VCaP (cell line): ENCODE results near the gene L2HGDH.

ENCODE experiments used
- H3K27ac ChIP-seq: fragments of 450-650 bp; 2 replicates; pipeline ENCODE4 v1.5.1; 2017
- TF ChIP-seq, protein P1 (sequence below): fragments of 450-650 bp; conservative IDR thresholded peaks from 2 replicates; pipeline ENCODE4 v1.5.1; 2017; ENCODE audit warnings: mild to moderate bottlenecking, moderate library complexity

Gene L2HGDH

GRCh38 chr14:50285861-50286260, 26.2 kb downstream of the L2HGDH start:
- TF ChIP-seq, protein P1, sequence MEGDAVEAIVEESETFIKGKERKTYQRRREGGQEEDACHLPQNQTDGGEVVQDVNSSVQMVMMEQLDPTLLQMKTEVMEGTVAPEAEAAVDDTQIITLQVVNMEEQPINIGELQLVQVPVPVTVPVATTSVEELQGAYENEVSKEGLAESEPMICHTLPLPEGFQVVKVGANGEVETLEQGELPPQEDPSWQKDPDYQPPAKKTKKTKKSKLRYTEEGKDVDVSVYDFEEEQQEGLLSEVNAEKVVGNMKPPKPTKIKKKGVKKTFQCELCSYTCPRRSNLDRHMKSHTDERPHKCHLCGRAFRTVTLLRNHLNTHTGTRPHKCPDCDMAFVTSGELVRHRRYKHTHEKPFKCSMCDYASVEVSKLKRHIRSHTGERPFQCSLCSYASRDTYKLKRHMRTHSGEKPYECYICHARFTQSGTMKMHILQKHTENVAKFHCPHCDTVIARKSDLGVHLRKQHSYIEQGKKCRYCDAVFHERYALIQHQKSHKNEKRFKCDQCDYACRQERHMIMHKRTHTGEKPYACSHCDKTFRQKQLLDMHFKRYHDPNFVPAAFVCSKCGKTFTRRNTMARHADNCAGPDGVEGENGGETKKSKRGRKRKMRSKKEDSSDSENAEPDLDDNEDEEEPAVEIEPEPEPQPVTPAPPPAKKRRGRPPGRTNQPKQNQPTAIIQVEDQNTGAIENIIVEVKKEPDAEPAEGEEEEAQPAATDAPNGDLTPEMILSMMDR, result no peak
- no peak overlapping the region for H3K27ac ChIP-seq

DNA sequence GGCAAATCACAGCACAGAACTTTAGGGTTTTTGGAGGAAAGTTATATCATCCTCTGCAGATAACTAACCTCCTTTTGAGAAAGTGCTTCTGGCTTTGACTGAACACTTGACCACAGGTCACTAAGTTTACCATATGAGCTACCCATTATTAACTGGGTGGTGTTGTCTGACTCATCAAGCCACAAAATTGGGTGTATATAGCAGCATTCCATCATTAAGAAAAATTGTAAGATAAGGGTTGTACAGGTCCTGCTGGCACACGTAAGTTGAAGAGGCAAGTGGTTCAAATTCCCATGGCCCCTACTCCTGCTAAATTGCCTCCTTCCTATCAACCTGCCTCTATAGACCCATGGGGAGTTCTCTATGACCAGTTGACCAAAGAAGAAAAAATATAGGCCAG, 39.5 kb downstream of the L2HGDH start:
- TF ChIP-seq, protein P1, result no peak

DNA sequence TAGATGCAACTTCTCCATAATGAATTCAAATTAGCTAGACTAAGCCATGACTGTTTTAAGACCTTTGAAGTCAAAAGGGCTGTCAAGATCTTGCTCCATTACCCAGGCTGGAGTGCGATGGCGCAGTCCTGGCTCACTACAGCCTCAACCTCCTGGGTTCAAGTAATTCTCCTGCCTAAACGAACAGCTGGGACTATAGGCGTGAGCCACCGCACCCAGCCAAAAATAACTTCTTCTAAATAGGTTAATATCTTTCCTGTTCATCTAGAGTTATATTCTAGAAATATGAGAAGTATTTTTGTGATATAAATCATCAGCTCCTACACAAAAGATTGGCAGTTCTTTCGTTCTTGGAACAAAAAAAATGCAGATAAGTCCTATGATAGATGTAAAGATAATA, 41.1 kb downstream of the L2HGDH start:
- no peak overlapping the region for H3K27ac ChIP-seq
- TF ChIP-seq, protein P1, result no peak

More for the DNA sequence above, 39.5 kb downstream of the L2HGDH start:
- H3K27ac ChIP-seq, result no peak overlapping the region

GRCh38 chr14:50265029-50265428, 47.0 kb downstream of the L2HGDH start:
- H3K27ac ChIP-seq, result no peak overlapping the region
- TF ChIP-seq, protein P1, result no peak

DNA sequence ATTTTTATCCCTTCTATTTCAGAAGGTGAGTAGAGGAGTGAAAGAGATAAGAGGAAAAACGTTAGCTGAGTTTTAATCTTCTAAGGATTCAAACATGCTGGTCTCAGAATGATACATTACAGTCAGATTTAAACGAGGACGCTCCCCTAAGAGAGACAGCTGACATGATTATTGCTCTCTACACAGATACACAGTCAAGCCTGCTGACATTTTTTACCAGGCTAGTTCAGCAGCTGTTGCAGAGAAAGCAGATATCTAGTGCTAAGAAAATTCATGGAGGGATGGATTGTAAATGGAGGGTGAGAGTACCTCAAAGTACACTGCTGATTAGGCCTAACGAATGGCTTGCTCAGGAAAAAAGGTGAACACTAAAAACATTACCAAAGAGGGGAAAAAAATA, 48.7 kb downstream of the L2HGDH start:
- H3K27ac ChIP-seq, result no peak overlapping the region
- TF ChIP-seq, protein P1, result no peak

GRCh38 chr14:50262865-50263264, 49.2 kb downstream of the L2HGDH start:
- TF ChIP-seq, protein P1, result no peak
- no peak overlapping the region for H3K27ac ChIP-seq

DNA sequence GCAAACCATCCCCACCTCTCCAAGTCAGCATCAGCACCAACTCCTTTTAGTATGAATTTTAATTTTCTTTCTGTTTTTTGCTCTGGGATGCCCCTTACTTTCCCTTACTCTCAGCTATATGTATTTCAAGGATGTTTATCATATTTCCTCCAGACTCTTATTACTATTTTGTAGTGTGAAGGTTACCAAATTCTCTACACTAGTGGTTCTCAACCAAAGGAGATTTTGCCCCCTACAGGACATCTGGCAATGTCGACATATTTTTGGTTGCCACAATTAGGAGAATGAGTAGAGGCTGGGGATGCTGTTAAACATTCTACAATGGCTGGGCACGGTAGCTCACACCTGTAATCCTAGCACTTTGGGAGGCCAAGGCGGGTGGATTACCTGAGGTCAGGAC, 51.5 kb downstream of the L2HGDH start:
- no peak overlapping the region for H3K27ac ChIP-seq
- TF ChIP-seq, protein P1, result peak; percentile 72

- H3K27ac ChIP-seq, result no peak overlapping the region
- TF ChIP-seq, protein P1, result no peak
These were observed 52.0 kb downstream of the L2HGDH start for GRCh38 chr14:50260072-50260471.
